Neural cell (in vitro differentiated cells): ENCODE results near the gene YIPF2.

Experiments used
- CTCF ChIP-seq: fragments of 450-650 bp; IDR thresholded peaks from 2 replicates; pipeline ENCODE4 v1.5.1; 2014; ENCODE audit warnings: antibody characterized with exemption, mild to moderate bottlenecking, moderate library complexity; ENCODE audit not compliant: poor library complexity, severe bottlenecking
- EP300 ChIP-seq: fragments of 450-650 bp; conservative IDR thresholded peaks from 2 replicates; pipeline ENCODE4 v1.6.1; 2014; ENCODE audit warnings: antibody characterized with exemption, mild to moderate bottlenecking, moderate library complexity; ENCODE audit not compliant: poor library complexity, severe bottlenecking
- EZH2 ChIP-seq: fragments of 200-600, 300-800 bp; shearing (Covaris generic), sonication (generic); IDR thresholded peaks from 2 replicates; pipeline ENCODE4 v1.6.1; 2014; ENCODE audit warnings: antibody characterized with exemption, low read length, borderline replicate concordance, mild to moderate bottlenecking; ENCODE audit not compliant: insufficient read depth, poor library complexity, severe bottlenecking
- MXI1 ChIP-seq: fragments of 450-650 bp; conservative IDR thresholded peaks from 2 replicates; pipeline ENCODE4 v1.6.1; 2014; ENCODE audit warnings: antibody characterized with exemption, mild to moderate bottlenecking; ENCODE audit not compliant: poor library complexity, severe bottlenecking
- POLR2AphosphoS5 ChIP-seq: IDR thresholded peaks from 2 replicates; pipeline ENCODE4 v1.6.1; 2012
- RAD21 ChIP-seq: fragments of 450-650 bp; conservative IDR thresholded peaks from 2 replicates; pipeline ENCODE4 v1.6.1; 2014; ENCODE audit warnings: antibody characterized with exemption, mild to moderate bottlenecking, moderate library complexity
- SMC3 ChIP-seq: fragments of 450-650 bp; conservative IDR thresholded peaks from 2 replicates; pipeline ENCODE4 v1.6.1; 2014; ENCODE audit warnings: antibody characterized with exemption, mild to moderate bottlenecking, moderate library complexity; ENCODE audit not compliant: poor library complexity
- TAF1 ChIP-seq: IDR thresholded peaks from 2 replicates; pipeline ENCODE4 v1.6.1; 2012; ENCODE audit warnings: low read depth

GRCh38 chr19:10911579-10912363 is 16.7 kb downstream of the YIPF2 start:
- TF ChIP-seq CTCF = no peak
- TF ChIP-seq RAD21 = no peak
- no peak for TF ChIP-seq POLR2AphosphoS5
- TF ChIP-seq MXI1 = no peak
- TF ChIP-seq EZH2 = no peak
- TF ChIP-seq EP300 = no peak
- TF ChIP-seq TAF1 = no peak
- no peak for TF ChIP-seq SMC3
